Measurements from ENCODE around the gene GPC6.

GRCh38 chr13:94228763-94229162, 1002.2 kb downstream of the GPC6 start:
- TF ChIP-seq CTCF (conservative IDR thresholded peaks at IDR 0.05) (no peak), ZFX (IDR thresholded peaks at IDR 0.05) (no peak)
